Loucy (cell line): ENCODE measurements around the gene MPRIP.

ENCODE experiments used
- H2AFZ ChIP-seq: fragments of 200-600 bp; sonication (generic); 2 replicates; pipeline ENCODE4 v1.6.0; 2016; ENCODE audit warnings: antibody characterized with exemption, mild to moderate bottlenecking, low read length, moderate library complexity
- H3F3A ChIP-seq: fragments of 200-600 bp; 2 replicates; pipeline ENCODE4 v1.6.0; 2016; ENCODE audit warnings: antibody characterized with exemption, low read depth, mild to moderate bottlenecking
- H3K27me3 ChIP-seq: fragments of 200-600 bp; sonication (generic); 2 replicates; pipeline ENCODE4 v1.6.1; 2014; ENCODE audit warnings: low read length, mild to moderate bottlenecking; ENCODE audit not compliant: insufficient read depth, poor library complexity, severe bottlenecking
- H3K36me3 ChIP-seq: fragments of 200-600 bp; sonication (generic); 2 replicates; pipeline ENCODE4 v1.6.1; 2016; ENCODE audit warnings: low read length; ENCODE audit not compliant: insufficient read depth
- H3K4me1 ChIP-seq: fragments of 200-600 bp; sonication (generic); 2 replicates; pipeline ENCODE4 v1.5.1; 2014; ENCODE audit warnings: low read length, mild to moderate bottlenecking; ENCODE audit not compliant: insufficient read depth, poor library complexity, severe bottlenecking
- H3K4me2 ChIP-seq: fragments of 200-600 bp; sonication (generic); 2 replicates; pipeline ENCODE4 v1.6.0; 2014; ENCODE audit warnings: antibody characterized with exemption, low read length, low read depth, mild to moderate bottlenecking; ENCODE audit not compliant: poor library complexity, severe bottlenecking
- H3K4me3 ChIP-seq: fragments of 200-600 bp; sonication (generic); 2 replicates; pipeline ENCODE4 v1.5.1; 2014; ENCODE audit warnings: low read length, mild to moderate bottlenecking, mixed read lengths; ENCODE audit not compliant: poor library complexity, severe bottlenecking
- H3K79me2 ChIP-seq: fragments of 200-600 bp; sonication (generic); 2 replicates; pipeline ENCODE4 v1.6.1; 2014; ENCODE audit warnings: low read length; ENCODE audit not compliant: insufficient read depth
- H3K9ac ChIP-seq: fragments of 200-600 bp; sonication (generic); 2 replicates; pipeline ENCODE4 v1.6.0; 2014; ENCODE audit warnings: mild to moderate bottlenecking, low read depth, low read length, moderate library complexity; ENCODE audit not compliant: poor library complexity, severe bottlenecking
- H3K9me2 ChIP-seq: fragments of 200-600 bp; sonication (generic); replicated peaks from 2 replicates; pipeline ENCODE4 v1.6.1; 2016; ENCODE audit warnings: low read depth, low read length, mixed read lengths
- H3K9me3 ChIP-seq: fragments of 200-600 bp; sonication (generic); 2 replicates; pipeline ENCODE4 v1.6.1; 2014; ENCODE audit warnings: mild to moderate bottlenecking, antibody characterized with exemption, low read length, low read depth; ENCODE audit not compliant: insufficient read depth
- H4K20me1 ChIP-seq: fragments of 200-600 bp; sonication (generic); 2 replicates; pipeline ENCODE4 v1.6.0; 2014; ENCODE audit warnings: antibody characterized with exemption, low read length, mild to moderate bottlenecking; ENCODE audit not compliant: insufficient read depth, poor library complexity, severe bottlenecking
- CTCF ChIP-seq: fragments of 200-600 bp; sonication (generic); conservative IDR thresholded peaks from 2 replicates; pipeline ENCODE4 v1.5.1; 2014; ENCODE audit warnings: mild to moderate bottlenecking, antibody characterized with exemption, low read length
- EZH2phosphoT487 ChIP-seq: fragments of 200-600 bp; IDR thresholded peaks from 2 replicates; pipeline ENCODE4 v1.6.1; 2018; ENCODE audit warnings: antibody characterized with exemption, mild to moderate bottlenecking, moderate library complexity, borderline replicate concordance

Gene MPRIP

GRCh38 chr17:17223736-17224135, 181.5 kb downstream of the MPRIP start:
- Histone ChIP-seq H3K4me2 (no peak overlapping the region), H3K79me2 (no peaks in the 10 kb centered on the region), H3K9me2 (no peaks in the 10 kb centered on the region), H3K9me3 (no peaks in the 10 kb centered on the region), H3K4me3 (no peak overlapping the region), H3F3A (no peaks in the 10 kb centered on the region), H3K9ac (no peak overlapping the region), H3K27me3 (no peaks in the 10 kb centered on the region), H4K20me1 (no peaks in the 10 kb centered on the region), H3K4me1 (no peaks in the 10 kb centered on the region), H3K36me3 (peaks cover 64% of the 10 kb centered on the region; the same call in 1 of the 2 replicates), H2AFZ (no peak overlapping the region)
- TF ChIP-seq EZH2phosphoT487 (no peak), CTCF (no peak)

DNA sequence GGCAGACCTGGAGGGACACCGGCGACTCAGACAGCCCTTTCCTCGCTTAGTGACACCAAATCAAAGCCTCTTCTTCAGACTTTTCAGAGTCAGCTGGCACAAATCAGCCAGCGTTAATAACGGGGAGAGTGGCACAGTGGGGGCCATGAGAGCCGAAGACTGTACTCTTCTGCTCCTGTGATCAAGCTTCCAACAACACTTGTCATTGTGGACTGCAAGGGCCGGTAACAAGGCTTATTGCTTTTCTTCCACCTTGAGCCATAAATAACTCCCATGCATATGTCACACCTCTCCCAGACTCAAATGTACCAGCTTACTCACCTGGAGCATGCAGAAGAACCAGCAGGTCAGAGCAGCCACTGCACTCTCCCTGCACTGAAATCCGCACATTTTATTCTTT, 181.9 kb downstream of the MPRIP start:
- Histone ChIP-seq H3K27me3 (no peaks in the 10 kb centered on the region), H3K4me1 (no peaks in the 10 kb centered on the region), H3K4me2 (no peak overlapping the region), H3K9me2 (no peaks in the 10 kb centered on the region), H3K79me2 (no peaks in the 10 kb centered on the region), H4K20me1 (no peaks in the 10 kb centered on the region), H3K4me3 (no peak overlapping the region), H2AFZ (no peak overlapping the region), H3K36me3 (peaks cover 67% of the 10 kb centered on the region; the same call in 1 of the 2 replicates), H3K9me3 (no peaks in the 10 kb centered on the region), H3K9ac (no peak overlapping the region), H3F3A (no peaks in the 10 kb centered on the region)
- no peak for TF ChIP-seq CTCF
- no peak for TF ChIP-seq EZH2phosphoT487

DNA sequence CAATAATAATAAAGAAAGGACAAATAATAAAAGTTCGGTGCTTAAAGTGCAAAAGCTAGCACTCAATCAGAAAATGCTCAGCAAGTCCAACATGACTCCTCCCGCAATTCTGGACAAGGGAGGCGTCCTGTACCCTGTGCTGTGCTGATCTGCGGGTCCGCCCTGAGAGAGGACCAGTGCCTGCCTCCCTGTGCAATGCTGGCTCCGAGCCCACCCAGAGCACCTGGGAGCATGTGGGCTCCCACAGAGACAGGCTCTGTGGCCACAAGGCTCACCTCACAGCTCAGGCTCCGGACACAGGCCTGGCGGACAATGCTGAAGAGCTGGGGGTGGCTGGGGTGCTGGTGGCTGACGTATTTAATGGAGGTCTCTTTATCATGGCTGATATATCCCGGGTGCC, 183.6 kb downstream of the MPRIP start:
- no peak overlapping the region for H3K4me3 ChIP-seq
- H3K4me1 ChIP-seq: no peaks in the 10 kb centered on the region
- H2AFZ ChIP-seq: no peak overlapping the region
- peaks cover 73% of the 10 kb centered on the region; the same call in 1 of the 2 replicates for H3K36me3 ChIP-seq
- TF ChIP-seq EZH2phosphoT487 (no peak), CTCF (no peak)
- no peaks in the 10 kb centered on the region for H3K9me3 ChIP-seq
- H3K27me3 ChIP-seq: no peaks in the 10 kb centered on the region
- no peak overlapping the region for H3K9ac ChIP-seq
- no peaks in the 10 kb centered on the region for H3K79me2 ChIP-seq
- H3F3A ChIP-seq: no peaks in the 10 kb centered on the region
- H3K9me2 ChIP-seq: no peaks in the 10 kb centered on the region
- no peaks in the 10 kb centered on the region for H4K20me1 ChIP-seq
- no peak overlapping the region for H3K4me2 ChIP-seq
